Fibroblast of lung (primary cell): ENCODE results near the gene TCF7L1.

Source experiments
- EZH2 ChIP-seq: IDR thresholded peaks from 2 replicates; pipeline ENCODE4 v1.5.1; 2012; ENCODE audit warnings: low read length, control low read depth, mild to moderate bottlenecking; ENCODE audit errors: missing control alignments
- TF ChIP-seq, protein P1 (sequence below), 2 donors: IDR thresholded peaks in 1 of 2; conservative IDR thresholded peaks in 1 of 2; 1 replicate in 1 of 2; 2 replicates in 1 of 2; pipeline ENCODE4 v1.5.1; 2011 to 2012; ENCODE audit warnings: low read length in 2 of 2, control low read depth in 1 of 2, inconsistent platforms in 1 of 2, low read depth in 1 of 2, mild to moderate bottlenecking in 1 of 2

DNA sequence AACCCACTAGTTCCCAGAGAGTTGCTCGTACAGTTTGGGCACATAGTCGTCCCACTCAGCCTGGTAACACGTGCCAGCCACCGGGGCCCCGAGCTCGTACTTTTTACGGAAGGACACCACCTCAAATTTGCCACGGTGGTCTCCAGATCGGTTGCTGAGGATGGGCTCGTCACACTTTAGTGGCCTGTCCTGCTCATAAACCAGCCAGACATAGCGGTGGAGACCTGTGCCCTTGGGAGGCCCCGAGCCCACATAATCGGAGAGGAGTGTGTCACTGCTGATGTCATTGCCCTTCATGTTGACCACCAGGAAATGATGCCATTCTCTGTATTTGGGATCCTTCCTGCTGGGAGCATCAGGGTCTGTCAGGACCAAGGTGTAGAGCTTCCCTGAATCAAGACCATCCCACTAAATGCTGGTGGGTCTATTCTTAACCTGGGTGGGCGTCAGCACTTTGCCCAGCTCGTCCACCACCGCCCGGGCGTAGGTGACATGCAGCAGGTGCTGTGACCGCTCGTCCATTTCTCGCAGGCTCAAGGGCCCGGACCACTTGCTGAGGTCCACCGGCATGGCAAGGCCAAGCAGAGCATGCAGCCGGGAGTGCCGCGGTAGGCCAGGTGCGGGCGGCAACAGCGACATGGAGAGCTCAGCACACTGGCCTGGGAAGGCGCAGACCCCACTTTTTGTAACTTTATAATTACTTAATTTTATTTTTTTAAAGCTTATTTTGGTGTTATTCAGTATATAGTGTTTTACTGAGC, 208.3 kb downstream of the TCF7L1 start:
- TF ChIP-seq, protein P1, sequence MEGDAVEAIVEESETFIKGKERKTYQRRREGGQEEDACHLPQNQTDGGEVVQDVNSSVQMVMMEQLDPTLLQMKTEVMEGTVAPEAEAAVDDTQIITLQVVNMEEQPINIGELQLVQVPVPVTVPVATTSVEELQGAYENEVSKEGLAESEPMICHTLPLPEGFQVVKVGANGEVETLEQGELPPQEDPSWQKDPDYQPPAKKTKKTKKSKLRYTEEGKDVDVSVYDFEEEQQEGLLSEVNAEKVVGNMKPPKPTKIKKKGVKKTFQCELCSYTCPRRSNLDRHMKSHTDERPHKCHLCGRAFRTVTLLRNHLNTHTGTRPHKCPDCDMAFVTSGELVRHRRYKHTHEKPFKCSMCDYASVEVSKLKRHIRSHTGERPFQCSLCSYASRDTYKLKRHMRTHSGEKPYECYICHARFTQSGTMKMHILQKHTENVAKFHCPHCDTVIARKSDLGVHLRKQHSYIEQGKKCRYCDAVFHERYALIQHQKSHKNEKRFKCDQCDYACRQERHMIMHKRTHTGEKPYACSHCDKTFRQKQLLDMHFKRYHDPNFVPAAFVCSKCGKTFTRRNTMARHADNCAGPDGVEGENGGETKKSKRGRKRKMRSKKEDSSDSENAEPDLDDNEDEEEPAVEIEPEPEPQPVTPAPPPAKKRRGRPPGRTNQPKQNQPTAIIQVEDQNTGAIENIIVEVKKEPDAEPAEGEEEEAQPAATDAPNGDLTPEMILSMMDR (conservative IDR thresholded peaks at IDR 0.05 in 1 of 2, IDR thresholded peaks at IDR 0.05 in 1 of 2; ENCODE audit: low read depth in 1 of 2, low read length in 2 of 2): no peak
- TF ChIP-seq EZH2: no peak
